ENCODE measurements around the gene ADM2. TPM values are rescaled to one million over a fixed set of nuclear protein-coding genes. Genes with fewer than 3 reads are reported as not detected.

Gene ADM2
- total and polyA plus RNA-seq, 2 of the 13 experiments (the other 11 are each of a cell fraction or from before 2014, with no cell fraction given) = 1.2 to 3.0 TPM

- TF ChIP-seq MYPOP (CRISPR knock-in tag; IDR thresholded peaks at IDR 0.05) = no peak
- TF ChIP-seq ZNF468 (CRISPR knock-in tag; IDR thresholded peaks at IDR 0.05) = no peak
Observed at GRCh38 chr22:50520826-50521453, 39.6 kb downstream of the ADM2 start (continued).

- no peak overlapping the region for H3K27ac ChIP-seq (ENCODE audit: extremely low read length, insufficient read depth, low read length)
- no peak overlapping the region for H2AFZ ChIP-seq (ENCODE audit: low read length)
- BruUV-seq (replicated peaks) = no TSS peak
- in situ Hi-C loops (cut with HindIII; ENCODE audit: extremely low pct_ligation_motif_present, low pct_unique_long_range_greater_than_20kb) (no loop called here), intact Hi-C loops (cut with micrococcal nuclease; ENCODE audit: unreplicated experiment) (no loop called here)
- ChIA-PET CTCF (ENCODE audit: low intra/inter-chr PET ratio, low total read pairs) (no interaction called here), POLR2A (no interaction called here)
- peaks cover 16% of the 10 kb centered on the region for H3K4me1 ChIP-seq (ENCODE audit: insufficient read depth, low read length)
- no peak overlapping the region for H3K9ac ChIP-seq (ENCODE audit: insufficient read depth, low read depth, low read length)
- FAIRE-seq (no peak), ATAC-seq (no peak), DNase-seq (ENCODE audit: low spot score) (no peak)
- peaks cover 19% of the 10 kb centered on the region for H4K20me1 ChIP-seq (ENCODE audit: insufficient read depth, low read length)
- H3K79me2 ChIP-seq (ENCODE audit: insufficient read depth, low read length) = peaks cover 19% of the 10 kb centered on the region
- H3K4me3 ChIP-seq (replicated peaks in 1 of 3; ENCODE audit: insufficient read depth in 1 of 3, low read depth in 2 of 3, low read length in 3 of 3) = no peak overlapping the region
- no peaks in the 10 kb centered on the region for H3K27me3 ChIP-seq (ENCODE audit: control insufficient read depth in 1 of 2, insufficient read depth in 2 of 2, low read length in 2 of 2)
- 100% methylated on average over 4 of the region's 10 CpGs for WGBS (ENCODE audit: low lambda C conversion rate)
- TF ChIP-seq LRRFIP1 (CRISPR knock-in tag; conservative IDR thresholded peaks at IDR 0.05) = no peak
- TF ChIP-seq ZNF724P (CRISPR knock-in tag; IDR thresholded peaks at IDR 0.05; ENCODE audit: borderline replicate concordance) = no peak
- no peak for TF ChIP-seq BCL3 (CRISPR knock-in tag; IDR thresholded peaks at IDR 0.05)
- no peak for TF ChIP-seq NFKB2 (CRISPR knock-in tag; IDR thresholded peaks at IDR 0.05; ENCODE audit: borderline replicate concordance)
- no peak overlapping the region for H3K4me2 ChIP-seq (ENCODE audit: low read depth, low read length)
- H3K36me3 ChIP-seq (replicated peaks in 1 of 2; ENCODE audit: control insufficient read depth in 1 of 2, insufficient read depth in 2 of 2, low read length in 2 of 2) = peaks cover 19 to 55% of the 10 kb centered on the region in 2 experiments; a peak in 4 of 5 replicates
- H3K9me3 ChIP-seq (ENCODE audit: low read length) = no peaks in the 10 kb centered on the region
Observed at GRCh38 chr22:50521710-50522109, 40.4 kb downstream of the ADM2 start.

Measured in HepG2 (cell line).